GM18909 (cell line): ENCODE data around the gene PTPRE.

Experiments used
- ATAC-seq: cut with Tn5 transposase; IDR thresholded peaks from one replicate; pipeline ENCODE4 v1.9.1; 2021; ENCODE audit warnings: mild to moderate bottlenecking; ENCODE audit not compliant: unreplicated experiment, poor library complexity

Gene PTPRE

DNA sequence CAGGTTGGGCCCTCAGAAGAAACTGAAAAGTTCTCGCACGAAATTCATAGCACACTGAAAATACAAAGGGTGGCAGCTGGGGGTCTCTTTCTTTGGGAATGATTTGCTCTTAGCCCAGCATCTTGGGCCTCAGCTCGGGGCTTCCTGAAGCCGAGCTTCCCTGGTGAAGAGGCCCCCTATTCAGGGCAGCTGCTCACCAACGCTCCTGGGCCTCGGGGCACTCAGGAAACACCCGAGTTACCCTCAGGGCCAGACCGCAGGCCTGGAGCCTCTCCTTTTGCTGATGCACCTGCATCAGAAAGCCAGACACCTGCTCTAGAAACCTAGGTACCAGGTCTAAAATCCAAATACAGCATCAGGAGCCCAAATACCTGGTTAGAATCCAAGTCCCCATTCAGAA, 85.5 kb downstream of the PTPRE start:
- no peak for ATAC-seq

DNA sequence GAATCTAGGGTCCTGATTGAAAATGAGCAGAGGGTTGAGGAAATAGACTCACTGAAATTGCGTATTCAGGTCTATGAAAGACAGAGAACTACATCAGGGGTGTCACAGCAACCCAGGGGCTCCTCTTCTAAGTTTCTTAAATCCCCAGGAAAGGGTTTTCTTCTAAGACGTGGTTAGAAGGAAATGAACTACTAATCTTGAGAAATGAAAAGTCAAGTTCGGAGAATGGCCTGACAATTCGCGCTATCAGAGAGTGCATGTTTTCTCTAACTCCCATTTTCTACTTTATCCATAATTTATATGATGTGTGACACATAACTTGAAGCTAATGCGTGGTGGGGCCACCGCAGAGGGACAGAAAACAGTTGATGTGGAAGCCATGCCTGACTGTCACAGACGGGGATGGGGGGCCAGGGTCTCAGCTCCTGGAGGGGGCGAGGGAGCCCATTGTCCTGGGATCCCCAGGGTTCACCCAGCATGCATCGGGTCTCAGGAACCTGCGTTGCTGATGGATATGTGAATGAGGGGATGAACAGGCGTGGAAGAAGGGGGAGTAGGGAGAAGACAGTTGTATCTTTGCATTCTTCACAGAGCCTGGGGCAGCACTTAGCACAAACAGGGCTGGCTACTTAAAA, 86.3 kb downstream of the PTPRE start:
- ATAC-seq: no peak

DNA sequence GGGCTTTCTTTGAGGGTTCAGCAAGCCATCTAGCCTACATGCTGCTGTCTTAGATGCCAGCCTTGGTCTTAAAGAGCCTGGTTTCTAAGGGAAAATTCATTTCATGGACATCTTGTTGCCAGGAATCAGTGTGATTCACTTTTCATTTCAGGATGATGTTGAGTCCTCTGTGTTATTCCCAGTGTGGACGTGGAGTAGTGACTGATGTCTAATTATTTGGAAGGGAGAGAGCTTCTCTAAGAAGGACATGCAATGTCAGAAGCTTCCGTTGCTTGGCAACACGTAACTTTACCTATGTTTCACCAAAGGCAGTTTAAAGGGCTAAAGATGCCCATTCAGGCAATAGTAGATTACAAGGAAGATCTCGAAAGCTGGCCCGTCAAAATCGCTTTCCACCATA, 89.0 kb downstream of the PTPRE start:
- no peak for ATAC-seq

DNA sequence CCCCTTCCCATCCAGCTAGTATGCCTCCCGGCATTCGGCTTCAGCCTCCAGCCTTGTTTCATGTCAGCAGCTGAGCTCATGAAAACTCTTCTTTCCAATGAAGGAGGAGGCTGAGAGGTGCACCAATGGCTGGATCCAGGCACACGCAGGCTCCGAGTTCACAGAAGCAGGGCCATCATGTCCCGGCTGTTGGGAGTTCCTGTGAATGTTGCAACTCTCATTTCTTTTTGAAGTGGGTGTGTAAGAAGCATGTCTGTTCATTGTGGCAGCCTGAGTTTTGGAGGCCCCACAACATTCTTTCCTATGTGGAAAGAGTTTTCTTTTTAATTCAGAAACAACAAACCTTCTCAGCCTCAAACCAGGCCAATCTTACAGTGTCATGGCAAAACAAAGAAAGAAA, 89.7 kb downstream of the PTPRE start:
- no peak for ATAC-seq

DNA sequence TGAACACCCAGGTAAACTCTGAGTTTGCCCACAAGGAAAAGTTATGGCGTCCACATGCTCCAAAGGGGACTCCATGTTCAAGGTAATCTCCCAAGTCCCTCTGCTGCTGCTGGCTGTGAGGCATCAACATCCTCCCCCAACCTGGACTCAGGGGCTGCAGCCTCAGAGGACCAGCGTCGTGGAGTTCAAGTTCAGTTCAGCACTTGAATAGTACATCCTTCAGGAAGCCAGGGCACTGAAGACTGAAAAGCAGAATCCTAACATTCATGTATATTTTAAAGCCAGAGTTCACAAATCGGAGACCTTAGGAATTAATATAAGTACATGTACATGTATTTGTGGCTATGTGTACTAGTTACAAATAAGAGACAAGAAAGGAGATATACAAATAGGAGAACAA, 90.4 kb downstream of the PTPRE start:
- ATAC-seq: no peak

DNA sequence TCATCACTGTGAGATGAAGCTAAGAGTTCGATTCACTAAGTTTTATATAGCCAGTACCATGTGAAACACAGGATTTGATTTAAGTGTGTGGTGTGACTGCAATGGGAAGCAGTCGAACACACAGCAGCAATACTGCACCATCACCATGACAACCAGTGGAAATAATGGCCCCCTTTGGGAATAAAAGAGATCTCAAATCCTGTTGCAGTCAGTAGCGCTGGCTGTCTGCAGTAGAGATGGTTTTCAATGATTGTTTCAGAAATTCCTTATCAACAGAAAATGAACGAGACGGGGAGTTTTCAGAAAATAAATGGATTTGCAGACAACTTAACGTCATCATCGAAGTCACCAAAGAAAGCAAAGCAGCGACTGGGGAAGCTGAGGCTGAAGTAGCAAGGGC, 91.0 kb downstream of the PTPRE start:
- ATAC-seq: no peak

DNA sequence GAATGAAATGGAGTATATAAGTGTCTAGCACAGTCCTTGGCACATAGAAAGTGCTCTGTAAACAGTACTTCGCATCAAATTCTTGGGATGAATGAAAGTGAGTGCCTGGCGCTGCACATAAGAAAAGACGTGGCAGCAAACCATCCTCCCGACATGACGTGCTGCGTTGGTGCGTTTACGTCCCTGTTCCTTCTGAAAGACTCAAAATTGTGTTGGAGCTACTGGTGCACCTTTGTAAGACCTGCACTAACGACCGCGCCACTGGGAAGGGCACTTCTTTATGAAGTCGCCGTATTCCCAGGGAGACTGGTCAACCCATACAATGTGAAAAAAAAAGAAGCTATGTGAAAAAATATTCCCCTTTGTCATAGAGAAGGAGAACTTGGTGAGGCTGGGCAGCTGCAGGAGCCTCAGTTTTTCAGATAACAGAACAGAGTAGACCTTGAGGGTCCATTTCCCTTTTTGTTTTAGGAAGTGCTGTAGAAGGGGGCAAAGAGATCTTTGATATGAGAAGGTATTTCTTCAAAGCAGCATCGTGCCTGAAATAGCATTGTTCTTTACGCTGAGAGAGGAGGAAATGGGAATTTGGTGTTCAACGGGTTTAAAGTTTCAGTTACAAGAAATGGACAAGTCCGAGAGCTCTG, 91.7 kb downstream of the PTPRE start:
- ATAC-seq: no peak

DNA sequence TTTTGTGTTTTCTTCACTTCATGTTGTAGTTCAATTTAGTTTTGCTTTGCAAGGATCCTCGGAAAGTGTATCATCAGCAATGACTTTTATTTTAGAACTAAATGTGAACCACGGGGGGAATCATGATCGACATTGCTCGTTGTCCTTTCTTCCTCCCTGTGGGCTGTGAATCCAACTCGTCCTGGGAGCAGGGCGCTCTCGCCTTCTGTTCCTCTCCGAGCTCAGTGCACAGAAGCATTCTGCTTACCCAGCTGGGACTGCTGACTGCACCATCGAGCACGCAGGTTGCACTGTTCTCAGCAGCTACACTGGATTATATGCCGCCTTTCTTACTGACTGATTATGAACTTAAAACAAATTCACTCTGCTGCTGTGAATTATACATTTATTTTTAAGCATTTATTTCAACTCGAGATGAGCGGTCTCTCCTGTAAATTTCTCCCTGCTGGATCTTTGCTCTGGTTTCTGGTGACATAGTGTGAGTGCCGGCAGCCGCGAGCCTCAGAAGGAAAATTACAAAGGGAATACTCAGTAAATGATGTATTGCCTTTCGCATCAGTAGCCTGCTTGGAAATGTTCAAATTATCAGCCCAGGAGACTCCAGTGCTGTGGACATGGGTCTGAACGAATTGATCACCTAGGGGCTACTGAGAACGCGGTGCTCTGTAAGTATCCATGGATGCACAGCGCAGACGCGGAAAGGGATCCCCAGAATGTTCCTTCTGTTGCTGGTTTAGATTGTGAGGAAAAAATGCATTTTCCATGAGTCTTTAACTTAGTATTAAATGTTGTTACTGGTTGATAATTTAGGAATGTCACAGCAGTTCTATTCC, 92.6 kb downstream of the PTPRE start:
- no peak for ATAC-seq

DNA sequence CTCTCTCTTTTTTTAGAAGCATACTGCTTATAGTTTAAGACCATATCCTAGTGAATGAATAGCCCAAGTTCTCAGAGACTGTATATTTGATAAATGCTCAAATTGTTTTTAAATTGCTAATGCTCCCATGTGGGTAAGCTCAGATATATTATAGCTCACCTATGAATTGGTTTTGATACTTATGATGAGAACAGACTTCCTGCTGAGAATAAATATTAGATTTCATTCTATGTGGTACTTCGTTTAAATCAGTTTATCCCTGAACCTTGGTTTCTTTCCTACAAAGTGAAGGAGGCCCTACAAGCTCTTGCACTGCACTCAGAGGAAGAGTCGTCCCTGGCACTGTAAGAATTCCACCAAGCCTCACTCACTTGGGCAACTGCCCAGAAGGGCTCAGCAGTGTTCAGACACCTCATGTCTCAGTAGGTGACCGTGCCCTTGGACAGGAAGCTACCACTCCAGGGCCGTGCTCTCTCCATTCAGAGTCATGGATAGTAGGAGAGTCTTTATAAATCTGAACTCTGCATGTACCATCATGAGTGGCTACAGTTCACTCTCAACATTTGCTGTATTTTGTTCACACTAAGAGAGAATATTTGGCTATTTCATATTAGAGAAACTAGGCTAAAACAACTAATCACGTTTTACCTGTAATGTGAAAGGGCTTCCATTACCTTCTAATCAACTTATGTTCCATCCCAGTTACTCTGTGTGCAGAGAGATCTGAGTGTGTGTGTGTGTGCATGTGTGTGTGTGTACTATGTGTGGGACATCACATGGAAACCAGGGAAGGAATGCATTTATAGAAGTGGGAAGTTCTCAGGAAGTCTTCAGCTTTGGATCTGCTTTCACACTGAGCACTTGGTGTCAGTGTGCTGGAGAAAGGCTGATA, 93.8 kb downstream of the PTPRE start:
- ATAC-seq: no peak

DNA sequence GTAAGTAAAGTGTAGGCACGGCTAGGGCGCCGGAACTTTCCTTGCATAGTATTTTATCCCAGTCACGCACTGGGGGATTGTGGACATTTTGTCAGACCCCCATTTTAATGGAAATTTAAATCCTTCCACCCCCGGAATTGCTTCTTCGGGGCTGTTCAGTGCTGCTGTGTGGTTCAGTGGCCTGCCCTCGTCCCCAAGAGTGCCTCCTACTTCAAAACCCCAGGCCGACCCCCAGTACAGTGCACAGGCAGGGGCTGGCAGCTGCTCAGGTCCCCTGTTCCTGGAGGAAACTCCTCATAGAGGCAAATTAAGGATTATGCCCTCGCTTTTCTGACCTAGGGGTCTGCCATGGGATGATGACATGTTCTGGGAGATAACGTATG, 94.5 kb downstream of the PTPRE start:
- ATAC-seq: no peak

DNA sequence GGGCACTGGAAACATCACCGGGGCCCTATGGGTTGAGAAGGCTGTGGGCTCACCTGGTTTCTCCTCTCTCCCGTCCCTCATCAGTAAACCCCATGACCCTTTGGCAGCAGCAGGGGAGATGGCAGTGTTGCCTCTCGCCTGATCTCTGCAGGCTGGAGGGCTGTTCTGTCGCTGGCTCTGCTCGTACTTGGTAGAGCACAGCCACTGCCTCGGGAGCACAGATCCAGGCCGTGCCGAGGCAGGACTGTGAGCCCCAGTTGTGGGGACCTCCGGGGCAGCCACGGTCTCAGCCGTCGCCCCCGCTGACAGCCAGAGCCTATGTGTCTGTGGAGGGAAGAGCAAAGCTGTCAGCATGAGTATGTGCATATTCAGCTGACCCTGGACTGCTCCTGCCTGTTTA, 94.9 kb downstream of the PTPRE start:
- ATAC-seq: no peak

DNA sequence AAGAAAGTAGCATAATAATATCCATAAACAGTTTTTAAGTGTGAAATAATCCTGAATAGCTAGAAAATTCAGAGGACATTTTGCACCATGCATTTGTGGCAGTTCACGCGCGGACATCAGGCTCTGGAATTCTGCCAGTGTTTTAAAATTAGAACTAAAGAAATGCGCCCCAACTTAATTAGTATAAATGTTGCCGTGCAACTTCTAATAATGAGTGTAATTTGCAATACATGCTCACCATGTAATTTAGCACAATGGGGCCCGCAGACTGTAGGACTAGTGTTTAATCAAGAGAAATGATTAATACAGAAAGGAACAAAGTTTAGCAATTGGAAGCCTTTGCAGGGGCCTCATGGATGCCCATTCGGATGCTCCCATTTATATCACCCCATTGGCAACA, 96.6 kb downstream of the PTPRE start:
- no peak for ATAC-seq

DNA sequence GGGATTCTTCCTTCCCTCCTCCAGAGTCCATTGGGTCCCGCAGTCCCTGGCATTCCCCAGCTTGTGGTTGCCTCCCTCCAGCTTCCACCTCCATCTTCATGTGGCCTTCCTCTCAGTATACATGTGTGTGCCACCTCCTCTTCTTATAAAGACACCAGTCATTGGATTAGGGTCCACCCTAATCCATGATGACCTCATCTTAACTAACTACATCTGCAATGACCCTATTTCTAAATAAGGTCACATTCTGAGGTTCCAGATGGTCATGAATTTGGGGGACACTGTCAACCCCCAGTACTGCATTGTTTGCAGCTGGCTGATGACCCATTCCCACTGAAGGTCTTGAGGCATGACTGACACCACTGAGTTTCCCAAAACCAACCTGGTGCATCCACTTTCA, 99.0 kb downstream of the PTPRE start:
- no peak for ATAC-seq

DNA sequence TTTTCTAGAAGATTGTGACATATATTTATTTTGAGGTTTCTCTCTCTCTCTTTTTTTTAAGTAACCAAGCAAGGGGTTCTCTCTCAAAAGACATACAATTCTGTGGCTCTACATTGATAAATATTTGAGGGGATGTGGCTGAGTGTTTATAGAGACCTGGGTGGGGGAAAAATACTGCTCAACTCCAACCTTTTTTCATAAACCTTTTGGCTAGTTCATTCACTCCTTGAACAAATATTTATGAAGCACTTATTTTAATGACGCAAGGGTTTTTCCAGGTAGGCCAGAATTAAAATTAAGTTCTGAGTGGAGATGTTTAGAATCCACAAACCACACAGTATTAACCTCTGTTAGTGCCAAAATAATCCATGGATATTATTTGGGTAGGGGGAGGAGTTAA, 100.2 kb downstream of the PTPRE start:
- ATAC-seq: no peak

DNA sequence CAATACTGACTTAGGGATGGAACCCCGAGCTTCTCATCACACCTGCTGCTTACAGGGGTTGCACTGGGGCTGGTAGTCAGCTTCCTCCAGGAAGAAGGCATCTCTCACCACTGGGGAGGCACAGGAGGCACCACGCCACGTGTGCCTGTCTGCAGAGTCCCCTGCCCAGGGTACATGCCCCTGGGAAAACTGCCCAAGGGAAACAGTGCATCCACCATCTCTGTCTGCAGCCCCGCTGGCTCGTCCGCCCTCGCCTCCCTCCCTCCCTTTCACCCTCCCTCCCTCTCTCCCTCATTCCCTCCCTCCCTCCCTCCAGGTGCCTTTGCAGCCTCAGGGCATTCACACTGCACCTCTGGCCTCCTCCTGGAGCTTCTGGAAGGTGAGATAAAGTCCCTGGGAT, 101.1 kb downstream of the PTPRE start:
- no peak for ATAC-seq

DNA sequence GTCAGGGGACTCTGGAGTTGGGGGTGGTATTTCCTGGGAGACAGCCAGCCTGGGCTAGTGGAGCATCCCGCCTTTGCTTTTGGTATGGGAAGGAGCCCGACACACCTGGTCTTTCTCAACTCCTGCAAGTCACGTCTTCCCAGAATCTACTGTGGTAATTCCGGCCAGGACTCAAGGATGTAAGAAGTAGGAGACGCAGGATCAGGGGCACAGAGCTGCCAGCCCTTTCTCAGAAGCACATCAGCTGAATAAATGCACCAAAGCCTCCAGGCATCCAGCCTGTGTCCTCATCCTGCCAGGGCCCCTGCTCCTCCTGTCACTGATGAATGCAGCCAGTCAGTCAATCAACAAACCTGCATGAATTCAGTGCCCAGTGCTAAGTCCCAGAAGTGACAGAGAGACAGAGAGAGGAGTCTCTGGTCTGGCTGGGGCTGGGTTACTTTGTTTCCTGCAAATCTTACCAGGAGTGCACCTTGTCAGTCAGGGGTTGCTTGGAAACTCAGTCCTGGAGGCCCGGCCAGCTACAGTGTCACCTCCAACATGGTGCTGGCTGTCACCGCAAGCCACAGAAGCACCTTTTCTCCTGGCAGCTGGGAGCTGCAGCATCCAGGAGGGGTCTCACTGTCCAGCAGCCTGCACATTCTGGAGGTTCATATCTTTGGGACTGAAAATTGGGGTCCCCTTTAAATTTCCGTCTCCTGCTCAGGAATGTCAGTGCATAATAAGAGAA, 101.8 kb downstream of the PTPRE start:
- ATAC-seq: no peak

DNA sequence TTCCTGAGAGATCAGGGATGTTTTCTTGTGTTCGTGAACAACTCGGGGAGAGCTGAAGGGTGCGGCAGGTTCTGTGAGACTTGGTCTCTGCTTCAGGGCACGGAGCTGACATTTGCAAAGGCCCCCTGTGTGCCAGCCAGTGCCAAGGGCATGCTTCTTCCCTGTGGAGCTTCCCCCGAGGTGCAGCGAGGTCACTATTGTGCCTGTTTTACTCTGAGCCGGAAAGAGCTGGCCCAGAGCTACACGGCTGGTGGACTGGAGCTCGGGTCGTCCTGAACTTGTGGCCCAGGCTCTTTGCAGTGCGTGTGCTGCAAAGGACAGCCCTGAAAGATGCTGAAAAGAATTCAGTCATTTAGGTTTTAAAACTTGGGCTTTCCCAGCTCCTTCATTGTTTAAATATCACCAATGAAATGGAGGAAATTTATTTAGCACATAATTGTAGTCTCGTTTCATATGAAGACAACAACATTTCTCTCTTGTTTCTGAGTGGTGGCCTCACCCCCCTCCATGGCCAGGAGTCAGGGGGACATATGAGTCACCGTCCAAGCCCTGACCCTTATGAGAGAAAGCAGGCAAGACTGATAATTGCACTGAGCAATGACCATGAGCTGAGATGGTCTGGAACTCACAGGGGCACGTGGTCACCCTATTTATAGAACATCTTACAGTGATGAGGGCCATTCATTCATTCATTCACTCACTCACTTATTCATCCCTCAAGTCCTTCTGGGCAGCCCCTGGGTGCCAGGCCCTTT, 102.6 kb downstream of the PTPRE start:
- no peak for ATAC-seq

DNA sequence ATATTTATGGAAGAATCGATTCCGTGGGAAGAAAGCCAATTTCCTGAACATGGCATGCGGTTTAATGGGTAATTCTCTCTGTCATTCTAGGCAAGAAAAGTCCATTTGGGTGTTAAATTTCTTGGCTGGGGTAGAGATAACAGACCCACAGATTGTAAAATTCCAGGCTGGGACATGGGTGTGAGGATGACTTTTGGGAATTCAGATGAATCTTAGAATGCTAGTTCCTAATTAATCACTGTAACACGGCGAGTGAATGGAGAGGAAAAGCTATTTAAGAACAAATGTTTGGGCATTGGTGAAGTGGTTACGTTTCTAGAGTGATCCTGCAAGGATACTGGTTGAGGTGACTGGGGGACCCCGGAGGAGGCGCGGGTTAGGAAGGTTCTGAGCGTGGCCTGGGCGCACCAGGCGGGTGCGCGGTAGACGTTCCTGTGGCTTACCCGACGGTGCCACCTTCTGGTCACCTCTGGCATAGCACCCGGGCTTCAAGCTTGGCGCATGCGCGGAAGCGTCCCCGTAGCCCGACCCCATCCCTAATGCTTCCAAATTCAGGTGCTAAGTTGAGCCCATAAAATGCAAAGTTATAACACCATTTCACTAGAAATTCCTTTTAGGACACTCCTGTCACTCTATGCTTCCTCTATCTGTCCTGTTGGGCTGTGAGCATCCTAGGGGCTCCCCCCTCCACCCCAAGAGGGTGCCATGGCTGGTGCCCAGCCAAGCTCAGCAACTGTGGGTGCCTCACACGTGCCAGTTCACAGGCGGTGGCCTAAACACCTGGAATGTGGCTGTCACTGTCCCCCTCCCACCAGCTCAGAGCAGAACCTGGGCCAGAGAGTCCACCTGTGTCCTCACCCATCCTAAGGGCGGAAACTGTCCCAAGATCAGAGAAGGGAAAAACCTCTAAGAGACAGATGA, 104.4 kb downstream of the PTPRE start:
- ATAC-seq: peak; percentile 93
